Esophagus squamous epithelium (tissue), 5 donors: ENCODE data around the gene HSPA12A. TPM values are rescaled to one million over a fixed set of nuclear protein-coding genes. Genes with fewer than 3 reads are reported as not detected.

Experiments used
- DNase-seq: peaks from one replicate; lab custom pipeline; 2025; lab: John Stamatoyannopoulos, UW
- H3K27ac ChIP-seq, 4 donors: fragments of 200-600 bp; sonication (generic); one replicate each; pipeline ENCODE4 v1.5.1; 2016 to 2019; ENCODE audit warnings: mild to moderate bottlenecking in 1 of 4
- H3K27me3 ChIP-seq, 4 donors: fragments of 200-600 bp; sonication (generic); 1 replicate in 3 of 4; 2 replicates in 1 of 4; pipeline versions ENCODE4 v1.5.1 to v1.6.0; 2017 to 2021; ENCODE audit warnings: antibody characterized with exemption in 1 of 4
- H3K36me3 ChIP-seq, 3 donors: fragments of 200-600 bp; sonication (generic); one replicate each; pipeline ENCODE4 v1.5.1; 2016 to 2019
- H3K4me1 ChIP-seq, 3 donors: fragments of 200-600 bp; sonication (generic); one replicate each; pipeline ENCODE4 v1.5.1; 2017 to 2019
- H3K4me3 ChIP-seq, 4 donors: fragments of 200-600 bp; sonication (generic); 1 replicate in 3 of 4; 2 replicates in 1 of 4; pipeline ENCODE4 v1.5.1; 2016 to 2019; ENCODE audit warnings: mild to moderate bottlenecking in 2 of 4, moderate library complexity in 1 of 4
- H3K9me3 ChIP-seq, 3 donors: fragments of 200-600 bp; sonication (generic); one replicate each; pipeline ENCODE4 v1.5.1; 2016 to 2019
- CTCF ChIP-seq, 6 experiments: fragments of 450-650 bp in 4 of 6; fragments of 200-600 bp in 2 of 6; sonication (generic) in 2 of 6; IDR thresholded peaks; one replicate each; pipeline ENCODE4 v1.5.1; 2016 to 2019; ENCODE audit warnings: antibody characterized with exemption in 6 of 6, mild to moderate bottlenecking in 4 of 6, moderate library complexity in 4 of 6
- POLR2A ChIP-seq, 4 donors: fragments of 450-650 bp; IDR thresholded peaks; one replicate each; pipeline ENCODE4 v1.6.1; 2017; ENCODE audit warnings: antibody characterized with exemption in 4 of 4, mild to moderate bottlenecking in 4 of 4, moderate library complexity in 3 of 4
- WGBS, 2 donors: methylation state at CpG; one replicate each; pipeline ENCODE4 v1.1.5; 2018; 5-methylcytosine and 5-hydroxymethylcytosine counted together
- intact Hi-C: fragments of 100-400 bp; cut with DNase I; formaldehyde crosslinking; loops from one replicate; pipeline ENCODE4 v1.15.0; 2022
- total RNA-seq, 4 donors: library from RNA; depleted of rRNA; stranded (reverse); fragments of >200 nt; gene quantifications; one replicate each; pipeline ENCODE4 v1.1.0, GENCODE V29; 2016
- donor health status: DM: yes; HTN: yes; CAD: no.

HSPA12A gene
- total RNA-seq, 4 donors from 2014 or later, result 1.9 to 5.9 (median 2.3) TPM

GRCh38 chr10:116761883-116762282 lies 19.5 kb upstream of the HSPA12A start:
- WGBS, 2 donors, result 67 to 74% methylated on average over 5 of the region's 5 CpGs
- peaks cover 0 to 13% (median 0%) of the 10 kb centered on the region in 4 donors for H3K27me3 ChIP-seq

DNA sequence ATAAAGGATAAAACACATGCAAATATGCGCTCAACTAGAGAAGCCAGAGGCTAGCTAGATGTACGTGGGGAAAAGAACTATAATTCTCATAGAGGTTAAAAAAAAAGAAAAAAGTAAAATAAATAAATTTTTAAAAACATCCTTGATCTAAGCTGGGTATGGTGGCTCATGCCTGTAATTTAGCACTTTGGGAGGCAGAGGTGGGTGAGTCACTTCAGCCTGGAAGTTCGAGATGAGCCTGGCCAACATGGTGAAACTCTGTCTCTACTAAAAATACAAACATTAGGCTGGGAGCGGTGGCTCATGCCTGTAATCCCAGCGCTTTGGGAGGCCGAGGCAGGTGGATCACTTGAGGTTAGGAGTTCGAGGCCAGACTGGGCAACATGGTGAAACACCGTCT lies 18.6 kb upstream of the HSPA12A start:
- Histone ChIP-seq H3K4me3 (no peak overlapping the region), H3K9me3 (peaks cover 0 to 6% (median 0%) of the 10 kb centered on the region in 3 donors), H3K27ac (no peak overlapping the region), H3K36me3 (no peaks in the 10 kb centered on the region), H3K4me1 (peaks cover 2 to 8% (median 2%) of the 10 kb centered on the region in 3 donors), H3K27me3 (peaks cover 0 to 9% (median 0%) of the 10 kb centered on the region in 4 donors)
- 72% methylated on average over 8 of the region's 8 CpGs for WGBS, 2 donors
- DNase-seq, result no peak
- TF ChIP-seq POLR2A (IDR thresholded peaks at IDR 0.05), result no peak
- no peak for TF ChIP-seq CTCF (IDR thresholded peaks at IDR 0.05)
- intact Hi-C loops, result no loop called here

More at GRCh38 chr10:116761883-116762282, 19.5 kb upstream of the HSPA12A start:
- intact Hi-C loops, result no loop called here
- Histone ChIP-seq H3K4me3 (no peak overlapping the region), H3K9me3 (peaks cover 0 to 6% (median 0%) of the 10 kb centered on the region in 3 donors), H3K27ac (no peak overlapping the region), H3K4me1 (peaks cover 0 to 2% (median 1%) of the 10 kb centered on the region in 3 donors), H3K36me3 (no peaks in the 10 kb centered on the region)
- TF ChIP-seq POLR2A (IDR thresholded peaks at IDR 0.05), result no peak
- DNase-seq, result no peak

- Histone ChIP-seq H3K27me3 (no peaks in the 10 kb centered on the region), H3K36me3 (no peaks in the 10 kb centered on the region), H3K4me3 (no peak overlapping the region), H3K4me1 (peaks cover 2 to 19% (median 5%) of the 10 kb centered on the region in 3 donors), H3K9me3 (no peaks in the 10 kb centered on the region), H3K27ac (no peak overlapping the region)
- no peak for DNase-seq
- 95 to 98% methylated on average over 5 to 9 of the region's 10 CpGs for WGBS, 2 donors
- intact Hi-C loops, result no loop called here
- TF ChIP-seq CTCF (IDR thresholded peaks at IDR 0.05) (no peak), POLR2A (IDR thresholded peaks at IDR 0.05) (no peak)
Measured at GRCh38 chr10:116757246-116757645, 14.9 kb upstream of the HSPA12A start.

DNA sequence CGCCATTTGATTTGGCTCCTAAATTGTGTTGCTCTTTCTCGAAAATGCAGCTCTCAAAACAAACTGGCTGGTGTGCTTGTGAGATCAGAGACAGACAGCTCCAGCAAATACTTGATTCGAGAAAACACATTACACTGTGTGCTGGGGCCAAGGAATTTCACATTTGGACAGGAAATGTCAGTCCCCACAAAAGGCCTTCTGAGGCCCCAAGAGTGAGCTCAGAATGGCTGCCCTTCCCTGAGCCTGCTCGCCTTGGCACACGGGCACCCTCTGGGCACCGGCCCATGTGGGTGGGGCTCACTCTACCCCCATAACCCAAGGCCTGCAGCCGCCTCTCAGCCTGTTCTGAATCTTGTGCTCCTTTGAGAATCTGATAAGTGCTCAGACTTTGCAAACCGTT lies 13.9 kb upstream of the HSPA12A start:
- TF ChIP-seq CTCF (IDR thresholded peaks at IDR 0.05) (no peak), POLR2A (IDR thresholded peaks at IDR 0.05) (no peak)
- Histone ChIP-seq H3K27me3 (no peaks in the 10 kb centered on the region), H3K4me1 (peaks cover 2 to 19% (median 5%) of the 10 kb centered on the region in 3 donors), H3K36me3 (no peaks in the 10 kb centered on the region), H3K4me3 (no peak overlapping the region), H3K27ac (peak overlapping the region in 2 of 4 donors; percentile 30 to 51), H3K9me3 (no peaks in the 10 kb centered on the region)
- 30 to 44% methylated on average over 6 to 7 of the region's 8 CpGs for WGBS, 2 donors
- intact Hi-C loops, result no loop called here
- no peak for DNase-seq

- no peak overlapping the region for H3K27ac ChIP-seq
- DNase-seq, result no peak
- H3K27me3 ChIP-seq, result no peaks in the 10 kb centered on the region
- peaks cover 2 to 19% (median 5%) of the 10 kb centered on the region in 3 donors for H3K4me1 ChIP-seq
- no peaks in the 10 kb centered on the region for H3K36me3 ChIP-seq
- WGBS, 2 donors, result 46 to 53% methylated on average over 4 of the region's 8 CpGs
- H3K4me3 ChIP-seq, result no peak overlapping the region
- TF ChIP-seq POLR2A (IDR thresholded peaks at IDR 0.05), result no peak
- TF ChIP-seq CTCF (IDR thresholded peaks at IDR 0.05), result no peak
- intact Hi-C loops, result no loop called here
- H3K9me3 ChIP-seq, result no peaks in the 10 kb centered on the region
Measured at GRCh38 chr10:116753759-116754158, 11.4 kb upstream of the HSPA12A start.
